PFSK-1 (cell line): Measurements from ENCODE around the gene FAM32A.

Experiments
- FOXP2 ChIP-seq: optimal IDR thresholded peaks from 2 replicates; pipeline ENCODE3; 2011; ENCODE audit warnings: borderline replicate concordance, control low read depth, inconsistent platforms; ENCODE audit not compliant: insufficient read depth; ENCODE audit errors: extremely low read length, extremely low read depth
- POLR2AphosphoS5 ChIP-seq: IDR thresholded peaks from 2 replicates; pipeline ENCODE4 v1.6.1; 2012; ENCODE audit warnings: low read depth, mild to moderate bottlenecking, control low read depth, low read length, moderate library complexity
- REST ChIP-seq, 2 experiments: IDR thresholded peaks; 2 replicates each; pipeline versions ENCODE4 v1.6.1 to v1.8.0; 2011 to 2012; ENCODE audit warnings: low read depth in 2 of 2, low read length in 2 of 2, control low read depth in 1 of 2, inconsistent platforms in 1 of 2, mild to moderate bottlenecking in 1 of 2, moderate library complexity in 1 of 2; ENCODE audit not compliant: insufficient read depth in 1 of 2
- SIN3A ChIP-seq: IDR thresholded peaks from 2 replicates; pipeline ENCODE4 v1.6.1; 2012; ENCODE audit warnings: mild to moderate bottlenecking, low read length, moderate library complexity, borderline replicate concordance; ENCODE audit not compliant: insufficient read depth
- TAF1 ChIP-seq: IDR thresholded peaks from 2 replicates; pipeline ENCODE4 v1.6.1; 2012; ENCODE audit warnings: low read length, control low read depth, borderline replicate concordance; ENCODE audit not compliant: insufficient read depth

The FAM32A gene

GRCh38 chr19:16175954-16176353, 9.3 kb upstream of the FAM32A start:
- no peak for TF ChIP-seq TAF1
- no peak for TF ChIP-seq FOXP2
- TF ChIP-seq SIN3A, result no peak
- TF ChIP-seq REST (IDR thresholded peaks at IDR 0.05; ENCODE audit: insufficient read depth in 1 of 2, low read depth in 2 of 2, low read length in 2 of 2), result no peak
- no peak for TF ChIP-seq POLR2AphosphoS5

- no peak for TF ChIP-seq TAF1
- no peak for TF ChIP-seq POLR2AphosphoS5
- TF ChIP-seq SIN3A, result no peak
- no peak for TF ChIP-seq REST (IDR thresholded peaks at IDR 0.05; ENCODE audit: insufficient read depth in 1 of 2, low read depth in 2 of 2, low read length in 2 of 2)
- no peak for TF ChIP-seq FOXP2
These were observed 4.6 kb upstream of the FAM32A start for GRCh38 chr19:16180611-16181010.

GRCh38 chr19:16184665-16185122, 516 bp upstream of the FAM32A start:
- TF ChIP-seq REST (IDR thresholded peaks at IDR 0.05; ENCODE audit: insufficient read depth in 1 of 2, low read depth in 2 of 2, low read length in 2 of 2) (no peak), POLR2AphosphoS5 (no peak), TAF1 (no peak), FOXP2 (no peak), SIN3A (no peak)

GRCh38 chr19:16185768-16186123, 536 bp downstream of the FAM32A start:
- TF ChIP-seq REST (IDR thresholded peaks at IDR 0.05; ENCODE audit: insufficient read depth in 1 of 2, low read depth in 2 of 2, low read length in 2 of 2) (no peak), POLR2AphosphoS5 (no peak), FOXP2 (no peak), TAF1 (no peak), SIN3A (no peak)

GRCh38 chr19:16188521-16188920, 3.3 kb downstream of the FAM32A start:
- TF ChIP-seq TAF1 (no peak), FOXP2 (no peak), REST (IDR thresholded peaks at IDR 0.05; ENCODE audit: insufficient read depth in 1 of 2, low read depth in 2 of 2, low read length in 2 of 2) (no peak), POLR2AphosphoS5 (no peak), SIN3A (no peak)
